CD4-positive, alpha-beta T cell treated with Interleukin-15 for 1 hour (primary cell): ENCODE results near the gene SMPX.

Experiments used
- DNase-seq: peaks from one replicate; pipeline ENCODE4 v3.0.0-alpha.2; 2020

SMPX gene

DNA sequence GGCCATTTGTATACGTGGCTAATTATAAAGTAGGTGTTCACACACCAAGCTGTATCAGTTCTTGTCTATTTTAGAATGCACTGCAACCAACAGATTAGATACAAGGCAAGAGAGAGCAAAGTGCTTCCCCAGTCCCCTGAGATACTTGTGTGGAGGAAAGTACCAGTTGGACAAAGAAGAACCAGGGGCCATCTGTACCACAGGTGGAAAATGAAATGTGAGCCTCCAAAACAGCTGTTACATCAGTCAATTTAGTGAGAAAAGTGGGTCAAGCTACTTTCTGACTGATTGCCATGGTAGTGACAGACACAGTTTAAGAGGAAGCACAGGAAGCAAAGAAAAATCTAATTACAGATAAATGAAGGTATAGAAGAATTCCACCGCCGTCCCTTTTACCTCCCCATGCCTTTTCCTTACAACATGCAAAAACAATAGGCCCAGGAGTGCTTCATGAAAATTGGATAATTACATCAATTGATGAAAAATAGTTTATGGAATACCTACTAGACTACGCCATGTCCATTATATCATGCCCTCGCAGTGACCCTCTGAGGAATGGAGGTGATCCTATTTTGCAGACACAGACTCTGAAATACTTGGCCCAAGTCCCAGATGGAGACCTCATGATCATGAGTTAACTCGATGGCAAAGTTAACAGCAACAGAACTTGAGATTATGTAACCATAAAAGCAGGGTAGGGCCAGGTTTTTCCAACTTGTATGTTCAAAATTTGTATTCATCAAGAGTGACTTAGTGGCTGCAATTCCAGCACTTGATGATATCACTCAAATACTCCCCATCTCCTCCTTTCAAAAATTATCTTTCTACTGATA lies 15.8 kb downstream of the SMPX start:
- DNase-seq: no peak

DNA sequence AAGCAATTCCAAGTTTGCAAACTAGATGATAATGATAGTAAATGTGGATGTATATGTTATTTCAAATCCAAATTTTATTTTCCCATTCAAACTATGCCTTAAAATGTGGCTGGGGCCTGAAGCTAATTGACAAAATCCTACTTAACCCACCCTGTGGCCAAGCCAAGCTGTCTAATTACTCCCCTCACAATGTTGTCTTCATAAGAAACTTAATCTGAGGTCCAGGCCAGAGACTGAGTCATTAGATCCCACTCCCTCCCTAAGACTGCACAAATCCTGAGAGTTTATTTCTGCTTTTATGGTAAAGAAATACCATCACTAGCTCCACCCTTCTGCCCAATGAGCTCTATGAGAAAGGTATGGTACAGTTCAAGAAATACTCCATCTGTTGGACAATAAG lies 16.6 kb downstream of the SMPX start:
- DNase-seq: no peak

DNA sequence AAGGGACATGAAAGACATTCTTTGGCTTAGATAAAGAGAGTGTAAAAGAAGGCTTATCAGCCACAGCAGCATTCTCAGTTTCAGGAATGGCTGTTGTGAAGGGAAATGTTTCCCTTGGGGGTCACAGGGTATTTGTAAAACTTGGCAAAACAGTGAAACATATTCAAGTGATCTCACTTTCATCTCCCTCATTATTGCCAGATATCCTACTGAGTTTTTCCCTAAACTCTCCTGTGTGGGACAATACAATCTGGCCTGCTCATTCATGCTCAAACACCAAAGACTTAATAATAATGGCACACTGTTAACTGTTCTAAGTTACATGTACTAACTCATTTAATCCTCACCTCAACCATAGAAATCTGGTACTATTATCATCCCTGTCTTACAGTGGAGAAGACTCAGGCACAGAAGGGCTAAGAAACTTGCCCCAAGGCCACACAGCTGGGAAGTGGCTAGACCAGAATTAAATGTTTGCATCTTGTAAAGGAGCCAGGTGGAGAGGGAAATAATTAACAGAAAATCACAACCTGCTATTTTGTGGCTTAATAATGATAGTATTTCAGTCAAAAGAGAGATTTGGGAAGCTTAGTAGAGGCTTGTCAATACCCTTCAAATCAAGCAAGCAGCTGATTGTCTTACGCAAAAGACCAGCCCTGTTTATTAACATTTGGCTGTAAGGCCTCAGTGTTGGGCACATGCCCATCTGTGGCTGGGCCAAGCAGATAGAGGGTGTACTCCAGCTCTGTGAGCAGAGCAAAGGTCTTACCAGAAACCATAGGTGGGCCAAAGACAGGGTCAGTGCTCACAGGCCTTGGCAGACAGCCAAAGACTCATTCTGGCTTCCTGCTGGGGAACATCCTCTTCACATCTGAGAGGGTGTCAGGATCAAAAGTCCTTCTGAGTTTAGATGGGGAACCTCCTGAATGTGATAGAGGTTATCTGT lies 17.3 kb downstream of the SMPX start:
- no peak for DNase-seq

- DNase-seq: no peak
Measured at GRCh38 chrX:21738950-21739287, 19.0 kb downstream of the SMPX start.

DNA sequence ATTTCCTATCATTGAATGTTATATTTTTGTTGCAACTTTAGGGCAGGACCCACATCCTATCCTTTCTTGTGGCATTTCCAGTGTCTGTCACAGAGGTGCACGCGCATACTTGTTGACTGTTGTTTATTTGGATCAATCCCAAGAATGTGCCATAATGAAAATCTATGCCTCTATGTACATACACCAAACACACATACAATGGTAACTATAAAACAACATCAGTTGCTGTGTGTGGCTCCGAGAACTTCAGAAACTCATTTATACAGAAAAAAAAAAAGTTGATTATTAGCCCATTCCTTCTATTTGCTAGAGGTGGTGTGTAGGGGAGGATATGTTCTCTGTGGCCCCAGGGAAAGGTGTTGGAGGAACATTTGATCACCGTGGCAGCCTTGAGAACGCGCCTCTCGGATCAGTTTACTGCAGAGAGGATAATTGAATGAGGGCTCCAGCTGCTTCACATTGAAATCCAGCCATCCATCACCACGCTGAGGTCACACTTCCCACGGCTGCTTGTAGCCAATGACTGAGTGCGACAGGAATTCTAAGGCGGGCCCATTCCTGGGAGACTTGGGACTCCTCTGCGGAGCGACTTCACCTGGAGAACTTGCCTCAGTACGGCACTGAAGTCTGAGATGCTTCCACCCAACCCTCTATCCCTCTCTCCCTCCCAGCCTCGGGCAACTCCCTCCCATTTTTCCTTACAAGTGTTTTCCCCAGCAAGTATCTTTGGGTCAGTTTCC lies 19.5 kb downstream of the SMPX start:
- DNase-seq: no peak

GRCh38 chrX:21735768-21736127 lies 22.2 kb downstream of the SMPX start:
- no peak for DNase-seq

DNA sequence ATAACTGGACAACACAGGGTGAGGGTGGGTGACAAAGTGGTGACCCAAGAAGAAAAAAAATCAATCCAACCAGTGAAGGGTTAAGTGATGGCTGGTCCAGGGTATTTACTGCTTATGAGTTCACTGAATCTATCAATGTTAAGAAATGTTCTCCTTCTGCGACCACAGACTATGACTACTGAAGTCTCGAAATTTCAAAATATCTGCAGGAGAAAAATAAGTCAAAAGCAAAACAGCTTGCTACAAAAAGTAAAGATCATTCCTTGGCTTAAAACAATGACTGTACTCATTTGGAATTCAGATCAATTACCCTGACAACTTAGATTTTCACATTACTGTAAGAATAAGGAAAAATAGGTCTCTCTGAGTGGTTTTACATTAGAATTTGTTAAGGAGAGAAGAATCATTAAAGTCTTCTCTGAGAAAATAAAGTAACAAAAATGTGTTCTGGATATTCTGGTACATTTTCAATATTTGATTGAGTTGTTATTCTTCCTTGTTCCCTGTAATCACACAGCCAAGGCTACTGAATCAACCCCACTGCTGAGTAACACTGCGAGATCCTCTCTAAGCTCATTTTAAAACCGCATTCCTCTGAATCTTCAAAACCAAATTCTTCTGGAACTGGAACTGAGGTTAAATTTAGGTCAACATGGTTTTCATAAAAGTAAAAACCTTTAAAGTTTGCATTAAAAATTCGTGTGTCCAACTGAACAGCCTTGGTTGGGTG lies 22.7 kb downstream of the SMPX start:
- DNase-seq: no peak

DNA sequence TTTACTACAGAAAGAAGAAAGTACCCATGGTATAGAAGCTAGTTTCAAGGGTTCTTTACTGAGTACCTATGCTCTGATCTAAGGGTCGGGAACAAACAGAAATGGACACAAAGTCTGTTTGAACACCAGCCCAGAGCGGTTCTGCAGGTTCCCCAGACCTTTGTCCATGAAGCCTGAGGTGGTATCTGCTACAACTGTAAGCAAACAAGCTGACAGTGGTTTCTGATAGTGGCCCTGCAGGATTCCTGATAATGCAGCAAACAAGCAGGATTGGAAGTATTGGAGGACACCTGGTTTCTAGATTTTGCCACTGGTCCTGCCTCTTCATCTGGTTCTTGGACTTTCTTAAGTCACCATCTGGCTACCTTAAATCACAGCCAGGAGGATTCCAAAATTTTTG lies 23.7 kb downstream of the SMPX start:
- DNase-seq: no peak

DNA sequence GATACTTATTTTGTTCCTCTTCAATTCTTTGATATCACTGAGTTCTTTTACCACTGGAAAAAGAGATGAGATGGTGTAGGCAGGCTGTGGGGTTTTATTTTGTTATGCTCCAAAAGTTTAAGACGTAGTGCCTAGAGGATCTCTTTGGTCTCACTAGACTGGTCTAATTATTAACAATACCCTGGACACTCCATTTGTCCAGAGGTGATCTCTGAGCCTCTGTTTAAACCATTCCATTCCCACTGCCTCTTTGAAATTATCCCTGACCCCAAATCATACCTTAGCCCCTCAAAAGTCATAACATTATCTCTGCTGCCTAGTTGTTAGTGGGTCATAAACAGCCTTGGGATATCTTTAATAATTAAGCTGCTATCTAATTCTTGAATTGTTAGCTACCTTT lies 24.2 kb downstream of the SMPX start:
- DNase-seq: no peak

GRCh38 chrX:21730026-21730425 lies 27.9 kb downstream of the SMPX start:
- no peak for DNase-seq

- no peak for DNase-seq
Measured at GRCh38 chrX:21728276-21728968, 29.5 kb downstream of the SMPX start.

DNA sequence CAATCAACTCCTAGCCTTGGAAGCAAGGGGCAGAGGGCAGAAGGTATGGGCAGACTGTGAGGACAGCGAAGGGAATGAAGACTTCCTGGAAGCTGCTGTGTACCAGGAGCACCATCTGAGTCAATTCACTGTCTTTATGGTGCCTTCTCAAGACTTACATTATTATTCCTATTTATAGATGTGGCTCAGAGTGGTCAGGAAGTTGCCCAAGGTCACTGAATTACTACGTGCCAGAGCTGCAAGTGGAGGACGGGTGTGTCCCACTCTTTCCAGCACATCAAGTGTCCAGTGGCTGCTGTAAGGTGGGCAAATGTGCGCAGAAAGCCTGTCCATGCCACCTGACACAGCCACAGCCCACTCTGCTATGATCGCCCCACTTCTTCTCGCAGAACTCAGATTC lies 32.0 kb downstream of the SMPX start:
- no peak for DNase-seq

- no peak for DNase-seq
Measured at GRCh38 chrX:21725496-21725895, 32.4 kb downstream of the SMPX start.

DNA sequence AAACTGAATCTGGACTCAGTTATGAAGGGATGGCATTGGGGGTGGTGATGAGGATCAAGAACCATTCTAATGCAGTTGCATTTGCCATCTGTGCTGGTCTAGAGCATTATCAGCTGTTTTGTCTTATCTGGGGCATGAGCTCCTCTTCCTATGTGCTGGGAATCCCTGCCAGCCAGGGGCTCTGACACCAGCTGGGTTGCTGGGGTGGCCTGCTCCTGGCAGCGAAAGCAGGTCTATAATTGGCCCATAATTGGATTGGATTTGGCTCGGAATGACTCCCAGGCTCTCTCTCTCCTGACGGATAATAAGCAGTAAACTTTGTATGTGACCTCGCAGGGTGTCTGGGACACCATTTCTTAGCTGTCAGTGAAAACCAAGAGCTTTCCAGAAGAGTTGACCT lies 34.1 kb downstream of the SMPX start:
- DNase-seq: no peak

GRCh38 chrX:21723084-21723483 lies 34.8 kb downstream of the SMPX start:
- DNase-seq: no peak

DNA sequence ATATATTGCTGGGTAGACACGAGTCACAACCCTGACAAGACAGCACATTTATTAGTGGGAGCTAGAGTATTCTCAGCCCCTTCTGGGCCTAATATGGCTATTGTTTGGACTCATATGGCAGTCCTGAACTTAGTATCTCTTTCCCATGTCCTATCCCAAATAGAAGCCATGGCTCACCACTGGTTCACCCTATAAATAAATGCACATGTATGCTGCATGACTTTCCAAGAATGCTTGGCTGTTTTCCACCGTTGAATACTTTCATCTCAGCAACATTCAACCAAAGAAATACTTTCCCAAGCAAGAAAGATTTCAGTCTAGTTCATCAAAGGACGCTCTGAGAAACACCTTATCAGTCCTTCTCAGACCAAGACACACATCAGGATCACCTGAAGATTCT lies 36.7 kb downstream of the SMPX start:
- no peak for DNase-seq

- DNase-seq: no peak
Measured at GRCh38 chrX:21718575-21718974, 39.3 kb downstream of the SMPX start.

DNA sequence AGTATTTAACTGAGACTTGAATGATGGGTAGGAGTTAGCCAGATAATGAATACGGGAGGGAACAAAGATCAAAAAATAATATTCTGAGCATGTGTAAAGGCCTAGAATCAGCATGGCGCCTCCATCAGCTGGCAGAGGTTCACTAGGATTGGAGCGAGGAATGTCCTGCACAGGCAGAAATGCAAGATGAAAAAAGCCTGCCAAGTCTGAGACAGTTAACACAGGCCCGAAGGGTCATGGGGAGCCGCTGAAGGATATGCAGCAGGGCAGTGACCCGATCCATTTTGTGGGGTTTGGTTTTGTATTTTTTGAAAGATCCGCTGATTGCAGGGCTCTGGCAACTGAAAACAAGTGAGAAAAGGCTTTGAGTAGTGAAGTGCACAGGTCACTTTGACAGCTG lies 40.1 kb downstream of the SMPX start:
- no peak for DNase-seq

DNA sequence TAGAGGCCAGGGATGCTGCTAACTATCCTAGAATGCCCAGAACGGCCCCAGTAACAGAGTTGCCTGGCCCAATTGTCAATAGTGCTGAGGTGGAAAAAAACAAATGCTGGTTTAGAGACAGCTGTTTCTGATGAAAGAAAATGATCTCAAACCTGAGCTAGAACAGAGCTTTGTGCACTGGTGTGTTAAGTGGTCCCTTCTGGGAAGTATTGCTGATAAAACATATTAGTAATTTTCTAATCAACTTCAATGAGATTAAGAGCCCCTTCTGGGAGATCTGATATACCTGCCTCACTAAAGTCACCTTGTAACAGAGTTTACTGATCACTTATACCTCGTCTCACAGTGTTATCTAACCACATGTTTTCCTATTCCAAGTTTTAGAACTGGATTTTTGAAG lies 42.1 kb downstream of the SMPX start:
- DNase-seq: no peak

GRCh38 chrX:21715337-21715736 lies 42.6 kb downstream of the SMPX start:
- DNase-seq: no peak

DNA sequence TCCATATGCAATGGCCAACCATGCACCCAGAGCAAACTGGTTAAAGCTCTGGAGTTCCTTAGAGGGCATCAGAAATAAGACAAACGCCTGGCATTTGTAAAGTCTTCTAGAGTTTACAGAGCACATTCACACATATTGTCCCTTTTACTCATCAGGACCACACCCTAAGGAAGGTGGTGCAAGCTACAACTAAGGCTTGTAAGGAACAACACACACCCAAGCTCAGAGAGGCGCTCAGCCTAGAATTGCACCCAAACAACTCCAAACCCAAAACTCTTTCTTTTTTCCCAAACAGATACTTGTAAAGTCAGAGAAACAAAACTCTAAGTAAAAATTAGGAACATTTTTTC lies 46.1 kb downstream of the SMPX start:
- no peak for DNase-seq

DNA sequence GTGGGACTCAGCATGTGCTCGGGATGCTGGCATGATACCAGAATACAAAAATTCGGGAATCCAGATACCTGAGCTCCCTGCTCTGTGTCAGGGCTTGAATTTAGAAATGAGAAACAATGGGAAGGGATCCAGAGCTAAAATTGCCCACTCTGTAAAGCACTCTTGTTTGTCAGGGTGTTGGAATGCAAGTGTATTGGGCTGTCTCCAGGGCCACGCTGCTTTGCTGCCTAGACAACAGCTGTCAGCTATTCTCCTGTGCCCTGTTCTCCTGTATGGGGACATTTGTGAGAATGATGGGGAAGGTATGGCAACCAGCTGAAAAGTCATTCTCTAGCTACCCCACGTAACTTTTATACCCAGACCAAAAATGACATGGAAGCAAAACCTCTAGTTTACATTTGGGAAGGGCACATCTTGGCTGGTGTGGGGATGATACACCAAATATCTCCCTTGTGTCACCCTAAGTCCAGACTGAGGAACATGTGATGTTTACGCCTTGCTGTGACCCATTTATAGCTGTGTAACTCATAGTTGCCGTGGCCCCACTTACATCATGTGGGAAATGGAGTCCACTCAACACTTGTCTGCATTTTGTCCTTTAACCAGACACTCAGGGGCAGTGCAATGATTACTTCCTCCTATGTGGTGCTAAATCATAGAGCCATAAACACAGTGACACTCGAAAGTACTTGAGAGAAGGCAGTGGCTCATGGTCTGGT lies 46.6 kb downstream of the SMPX start:
- no peak for DNase-seq
